Right renal cortex interstitium (tissue), 3 donors: ENCODE results near the gene OR7G3. TPM values are rescaled to one million over a fixed set of nuclear protein-coding genes. Genes with fewer than 3 reads are reported as not detected.

Source experiments
- DNase-seq, 3 donors: peaks; one replicate each; pipeline ENCODE4 v3.0.0-alpha.2; 2013; ENCODE audit warnings: low read depth in 3 of 3, low spot score in 2 of 3
- polyA plus RNA-seq, 3 donors: library from polyadenylated mRNA; unstranded; fragments of 120-200 nt; gene quantifications; one replicate each; pipeline ENCODE4 v1.2.1, GENCODE V29; 2013; ENCODE audit not compliant: insufficient read length in 3 of 3

OR7G3 gene
- not detected for polyA plus RNA-seq

GRCh38 chr19:9126900-9127405 is at the start of gene OR7G3:
Gene OR7G3, minus strand, starts transcription at chr19:9126950. Its CDS starts 0 bp downstream, at chr19:9126950.
- DNase-seq, result no peak

- DNase-seq, result no peak
Measured at GRCh38 chr19:9175326-9175725, 48.6 kb upstream of the OR7G3 start.

GRCh38 chr19:9171393-9171991 is 44.7 kb upstream of the OR7G3 start:
- DNase-seq, result no peak

GRCh38 chr19:9166846-9167245 is 40.1 kb upstream of the OR7G3 start:
- DNase-seq, result no peak

- DNase-seq, result no peak
Measured at GRCh38 chr19:9165261-9165660, 38.5 kb upstream of the OR7G3 start.

- DNase-seq, result no peak
Measured at GRCh38 chr19:9161427-9161826, 34.7 kb upstream of the OR7G3 start.

GRCh38 chr19:9159891-9160290 is 33.1 kb upstream of the OR7G3 start:
- DNase-seq, result no peak

- DNase-seq, result no peak
Measured at GRCh38 chr19:9156304-9156703, 29.6 kb upstream of the OR7G3 start.

- no peak for DNase-seq
Measured at GRCh38 chr19:9155591-9155990, 28.8 kb upstream of the OR7G3 start.

- DNase-seq, result no peak
Measured at GRCh38 chr19:9151367-9151766, 24.6 kb upstream of the OR7G3 start.

- DNase-seq, result no peak
Measured at GRCh38 chr19:9150650-9151049, 23.9 kb upstream of the OR7G3 start.

- DNase-seq, result no peak
Measured at GRCh38 chr19:9149997-9150396, 23.2 kb upstream of the OR7G3 start.

GRCh38 chr19:9148697-9149096 is 21.9 kb upstream of the OR7G3 start:
- DNase-seq, result no peak

GRCh38 chr19:9146882-9147281 is 20.1 kb upstream of the OR7G3 start:
- no peak for DNase-seq

- DNase-seq, result no peak
Measured at GRCh38 chr19:9144920-9145319, 18.2 kb upstream of the OR7G3 start.

- peak; percentile 79 to 95 (median 91) for DNase-seq
Measured at GRCh38 chr19:9140159-9140874, 13.6 kb upstream of the OR7G3 start, which contains the start of gene ZNF317. Gene ZNF317, plus strand, starts transcription at chr19:9140397. Its CDS starts 15,620 bp downstream, at chr19:9156017.

- no peak for DNase-seq
Measured at GRCh38 chr19:9139609-9140158, 12.9 kb upstream of the OR7G3 start.

- DNase-seq, result no peak
Measured at GRCh38 chr19:9132422-9132821, 5.7 kb upstream of the OR7G3 start.

GRCh38 chr19:9130965-9131364 is 4.2 kb upstream of the OR7G3 start:
- no peak for DNase-seq

GRCh38 chr19:9128171-9128570 is 1.4 kb upstream of the OR7G3 start:
- no peak for DNase-seq

GRCh38 chr19:9116547-9116946 is 10.2 kb downstream of the OR7G3 start:
- DNase-seq, result no peak

GRCh38 chr19:9115307-9115813 is 11.4 kb downstream of the OR7G3 start, which contains the start of gene OR7G1:
Gene OR7G1, minus strand, starts transcription at chr19:9115763. Its CDS starts 0 bp downstream, at chr19:9115763.
- no peak for DNase-seq
